Adrenal gland (tissue), 12 donors: Measurements from ENCODE around the gene ZNF568. TPM values are rescaled to one million over a fixed set of nuclear protein-coding genes. Genes with fewer than 3 reads are reported as not detected.

Source experiments
- DNase-seq, 7 donors: peaks; one replicate each; pipeline ENCODE4 v3.0.0-alpha.2; 2019 to 2020
- H3K27ac ChIP-seq, 5 donors: fragments of 200-600 bp; sonication (generic) in 4 of 5; 1 replicate in 3 of 5; 2 replicates in 2 of 5; pipeline versions ENCODE4 v1.5.1 to v1.8.0; 2016 to 2020; ENCODE audit warnings: mild to moderate bottlenecking in 1 of 5
- H3K27me3 ChIP-seq: fragments of 200-600 bp; 2 replicates; pipeline ENCODE4 v1.8.0; 2021
- H3K36me3 ChIP-seq, 2 donors: fragments of 200-600 bp; replicated peaks in 1 of 2; 1 replicate in 1 of 2; 2 replicates in 1 of 2; pipeline versions ENCODE4 v1.5.1 to v1.8.0; 2018 to 2022
- H3K4me1 ChIP-seq, 2 donors: fragments of 200-600 bp; replicated peaks in 1 of 2; 1 replicate in 1 of 2; 2 replicates in 1 of 2; pipeline versions ENCODE4 v1.5.1 to v1.8.0; 2018 to 2021
- H3K4me3 ChIP-seq, 4 donors: fragments of 200-600 bp; sonication (generic) in 3 of 4; one replicate each; pipeline ENCODE4 v1.5.1; 2016 to 2018
- H3K9me3 ChIP-seq, 3 donors: fragments of 200-600 bp; sonication (generic) in 1 of 3; replicated peaks in 1 of 3; 1 replicate in 2 of 3; 2 replicates in 1 of 3; pipeline versions ENCODE4 v1.5.1 to v1.8.0; 2016 to 2021
- POLR2A ChIP-seq, 2 donors: fragments of 450-650 bp; IDR thresholded peaks; one replicate each; pipeline ENCODE4 v1.6.1; 2017; ENCODE audit warnings: antibody characterized with exemption in 2 of 2, mild to moderate bottlenecking in 2 of 2, moderate library complexity in 1 of 2
- WGBS, 4 donors: extraction: QIAGEN DNeasy Blood & Tissue Kit in 2 of 4; methylation state at CpG; one replicate each; pipeline versions ENCODE4 v1.1.5 to v1.1.7; 2013 to 2017; 5-methylcytosine and 5-hydroxymethylcytosine counted together
- intact Hi-C, 2 donors: fragments of 100-400 bp; cut with DNase I; formaldehyde crosslinking; loops; one replicate each; pipeline versions ENCODE4 v1.14.1 to v1.15.0; 2022 to 2023
- polyA plus RNA-seq, 3 donors: library from polyadenylated mRNA; stranded (reverse); fragments of 200-250 nt in 2 of 3; fragments of 350-450 nt in 1 of 3; fragmentation: Illumina TruSeq in 1 of 3; extraction: RNeasy Lipid Tissue Mini Kit (QIAGEN cat#74804) in 1 of 3; gene quantifications; one replicate each; pipeline ENCODE4 v1.2.3, GENCODE V29; 2013 to 2014
- total RNA-seq, 9 donors: library from RNA; depleted of rRNA in 4 of 9; stranded (reverse); fragments of >200 nt in 4 of 9; fragments of 120-200 nt in 1 of 9; fragmentation: NEBNext Ultra II Directional in 1 of 9; extraction: Animal tissue kit (Norgen Biotek cat#: 25700) in 1 of 9; gene quantifications; one replicate each; pipeline versions ENCODE4 v1.1.0 to v1.2.4, GENCODE V29; 2013 to 2023
- TF ChIP-seq, protein P1 (sequence below), 6 experiments: fragments of 450-650 bp in 4 of 6; fragments of 200-600 bp in 2 of 6; sonication (generic) in 1 of 6; IDR thresholded peaks; 1 replicate in 5 of 6; 2 replicates in 1 of 6; pipeline versions ENCODE4 v1.5.1 to v1.8.0; 2016 to 2021; ENCODE audit warnings: antibody characterized with exemption in 6 of 6, mild to moderate bottlenecking in 2 of 6, moderate library complexity in 1 of 6
- donor health status: healthy with polysubstance abuse.
- donor health status: Bipolar disorder and iron deficiency.
- donor health status: DM: yes; HTN: yes; CAD: no.
- donor health status: DM: no; HTN: no; CAD: no.
- donor health status: DM: no; HTN: no; CAD: no.
- donor health status: DM: yes; HTN: yes; CAD: no.

Gene ZNF568
- total and polyA plus RNA-seq, 12 donors, result 4.5 to 23.8 (median 15.3) TPM

DNA sequence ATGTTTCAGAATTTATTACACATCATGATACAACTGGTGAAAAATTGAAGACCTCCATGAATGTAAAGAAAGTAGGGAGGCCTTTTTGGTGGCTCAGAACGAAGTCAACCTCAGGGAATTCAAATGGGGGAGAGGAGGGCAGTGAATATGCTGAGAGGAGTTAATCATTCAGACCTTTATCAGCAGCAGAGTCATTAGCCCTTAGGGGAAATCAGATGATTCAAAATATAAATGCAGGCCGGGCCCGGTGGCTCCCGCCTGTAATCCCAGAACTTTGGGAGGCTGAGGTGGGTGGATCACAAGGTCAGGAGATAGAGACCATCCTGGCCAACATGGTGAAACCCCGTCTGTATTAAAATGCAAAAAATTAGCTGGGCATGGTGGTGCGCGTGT, 81.7 kb downstream of the ZNF568 start:
- Histone ChIP-seq H3K36me3 (peaks cover 0 to 7% of the 10 kb centered on the region in 2 donors), H3K4me1 (no peaks in the 10 kb centered on the region), H3K27ac (no peak overlapping the region), H3K4me3 (no peak overlapping the region), H3K27me3 (no peaks in the 10 kb centered on the region), H3K9me3 (peaks cover 0 to 16% (median 0%) of the 10 kb centered on the region in 3 donors)
- no peak for DNase-seq
- WGBS, 4 donors, result 88 to 96% (median 92%) methylated on average over 7 of the region's 7 CpGs
- intact Hi-C loops, result no loop called here
- TF ChIP-seq POLR2A (IDR thresholded peaks at IDR 0.05), result no peak
- TF ChIP-seq, protein P1, sequence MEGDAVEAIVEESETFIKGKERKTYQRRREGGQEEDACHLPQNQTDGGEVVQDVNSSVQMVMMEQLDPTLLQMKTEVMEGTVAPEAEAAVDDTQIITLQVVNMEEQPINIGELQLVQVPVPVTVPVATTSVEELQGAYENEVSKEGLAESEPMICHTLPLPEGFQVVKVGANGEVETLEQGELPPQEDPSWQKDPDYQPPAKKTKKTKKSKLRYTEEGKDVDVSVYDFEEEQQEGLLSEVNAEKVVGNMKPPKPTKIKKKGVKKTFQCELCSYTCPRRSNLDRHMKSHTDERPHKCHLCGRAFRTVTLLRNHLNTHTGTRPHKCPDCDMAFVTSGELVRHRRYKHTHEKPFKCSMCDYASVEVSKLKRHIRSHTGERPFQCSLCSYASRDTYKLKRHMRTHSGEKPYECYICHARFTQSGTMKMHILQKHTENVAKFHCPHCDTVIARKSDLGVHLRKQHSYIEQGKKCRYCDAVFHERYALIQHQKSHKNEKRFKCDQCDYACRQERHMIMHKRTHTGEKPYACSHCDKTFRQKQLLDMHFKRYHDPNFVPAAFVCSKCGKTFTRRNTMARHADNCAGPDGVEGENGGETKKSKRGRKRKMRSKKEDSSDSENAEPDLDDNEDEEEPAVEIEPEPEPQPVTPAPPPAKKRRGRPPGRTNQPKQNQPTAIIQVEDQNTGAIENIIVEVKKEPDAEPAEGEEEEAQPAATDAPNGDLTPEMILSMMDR (IDR thresholded peaks at IDR 0.05), result no peak

DNA sequence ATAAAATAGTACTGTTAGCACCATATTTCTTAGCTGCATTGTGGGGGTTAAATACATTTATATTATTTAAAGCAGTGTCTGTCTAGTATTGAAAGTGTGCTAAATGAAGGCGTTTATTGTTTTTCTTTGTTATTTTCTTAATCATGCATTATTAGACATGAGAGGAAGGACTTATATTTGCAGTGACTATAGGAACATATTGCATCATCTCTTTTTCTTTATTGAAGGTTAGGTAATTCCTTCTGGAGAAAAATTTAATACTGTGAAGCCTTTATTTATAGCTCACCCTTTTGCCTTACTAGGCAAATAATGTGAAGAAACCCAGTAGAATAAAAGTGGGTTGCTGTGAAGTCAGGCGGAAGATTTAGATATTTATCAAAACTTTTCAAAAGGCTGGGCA, 83.2 kb downstream of the ZNF568 start:
- H3K27ac ChIP-seq, result no peak overlapping the region
- H3K9me3 ChIP-seq, result peaks cover 0 to 11% (median 0%) of the 10 kb centered on the region in 3 donors
- H3K27me3 ChIP-seq, result no peaks in the 10 kb centered on the region
- peaks cover 0 to 7% of the 10 kb centered on the region in 2 donors for H3K36me3 ChIP-seq
- intact Hi-C loops, result no loop called here
- DNase-seq, result no peak
- 89 to 95% (median 93%) methylated on average over 2 of the region's 2 CpGs for WGBS, 4 donors
- TF ChIP-seq POLR2A (IDR thresholded peaks at IDR 0.05), result no peak
- TF ChIP-seq, protein P1 (IDR thresholded peaks at IDR 0.05), result no peak
- H3K4me1 ChIP-seq, result no peaks in the 10 kb centered on the region
- H3K4me3 ChIP-seq, result no peak overlapping the region

DNA sequence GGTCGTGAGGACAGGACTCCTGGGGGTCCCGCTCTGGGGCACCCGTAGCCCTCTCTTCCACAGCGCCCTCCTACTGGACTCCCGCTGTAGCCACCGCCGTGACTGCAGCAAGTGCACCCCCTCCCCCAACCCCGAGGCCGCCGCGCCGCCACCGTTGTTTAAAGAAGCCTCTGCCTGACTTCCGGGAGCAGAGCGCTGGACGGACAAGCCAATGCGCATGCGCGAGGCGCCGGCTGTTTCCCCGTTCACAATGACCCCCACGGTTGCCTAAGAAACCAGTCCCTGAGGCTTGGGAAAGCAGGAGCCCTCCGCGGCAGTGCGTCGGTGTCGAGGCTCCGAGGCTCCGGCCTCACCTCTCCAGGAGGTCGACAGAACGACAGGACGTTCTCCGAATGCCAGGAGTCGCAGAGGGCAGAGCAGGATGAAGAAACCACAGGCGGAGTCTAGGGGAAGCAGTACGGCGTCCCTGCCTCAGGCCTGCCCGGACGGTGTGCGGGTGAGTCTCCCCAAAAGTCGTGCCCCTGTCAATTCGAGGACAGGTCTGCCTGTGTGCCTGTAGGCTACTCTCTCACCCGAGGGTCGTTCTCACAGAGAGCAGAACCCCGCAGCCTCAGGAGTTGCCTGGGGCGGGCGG, 91.6 kb downstream of the ZNF568 start:
- 12 to 82% (median 21%) methylated on average over 2 to 48 of the region's 48 CpGs for WGBS, 4 donors
- no peaks in the 10 kb centered on the region for H3K9me3 ChIP-seq
- peak; percentile 52 to 87 (median 68) for DNase-seq
- H3K36me3 ChIP-seq, result no peaks in the 10 kb centered on the region
- no peaks in the 10 kb centered on the region for H3K4me1 ChIP-seq
- peak overlapping the region in 1 of 5 donors; percentile 0 for H3K27ac ChIP-seq
- no peaks in the 10 kb centered on the region for H3K27me3 ChIP-seq
- intact Hi-C loops, result no loop called here
- TF ChIP-seq POLR2A (IDR thresholded peaks at IDR 0.05), result no peak
- TF ChIP-seq, protein P1 (IDR thresholded peaks at IDR 0.05), result no peak
- H3K4me3 ChIP-seq, result peak overlapping the region in 2 of 4 donors; percentile 23 to 43

DNA sequence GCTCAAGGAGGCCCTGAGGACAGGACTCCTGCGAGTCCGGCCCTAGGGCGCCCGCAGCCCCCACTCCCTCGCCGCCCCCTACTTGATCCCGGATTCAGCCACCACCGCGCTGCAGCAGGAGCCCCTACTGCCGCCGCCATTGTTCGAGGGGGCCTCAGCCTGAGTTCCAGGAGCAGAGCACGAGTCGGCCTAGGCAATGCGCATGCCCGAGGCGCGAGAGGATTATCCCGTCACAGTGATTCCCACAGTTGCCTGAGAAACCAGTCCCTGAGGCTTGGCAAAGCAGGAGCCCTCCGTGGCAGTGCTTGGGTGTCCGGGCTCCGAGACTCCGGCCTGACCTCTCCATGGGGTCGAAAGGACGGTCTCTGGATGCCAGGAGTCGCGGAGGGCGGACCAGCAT, 93.7 kb downstream of the ZNF568 start:
- H3K27me3 ChIP-seq, result no peaks in the 10 kb centered on the region
- H3K9me3 ChIP-seq, result no peaks in the 10 kb centered on the region
- no peak for TF ChIP-seq POLR2A (IDR thresholded peaks at IDR 0.05)
- TF ChIP-seq, protein P1 (IDR thresholded peaks at IDR 0.05), result no peak
- intact Hi-C loops, result no loop called here
- 85 to 95% (median 93%) methylated on average over 15 to 28 of the region's 28 CpGs for whole genome bisulfite sequencing, 4 donors
- H3K27ac ChIP-seq, result no peak overlapping the region
- no peak overlapping the region for H3K4me3 ChIP-seq
- no peaks in the 10 kb centered on the region for H3K36me3 ChIP-seq
- no peaks in the 10 kb centered on the region for H3K4me1 ChIP-seq
- no peak for DNase-seq
